SH-SY5Y (cell line): ENCODE data around the gene TMIE.

ENCODE experiments used
- GATA2 ChIP-seq: IDR thresholded peaks from 2 replicates; pipeline ENCODE4 v1.6.1; 2011; ENCODE audit warnings: mild to moderate bottlenecking, low read depth, low read length
- GATA3 ChIP-seq: IDR thresholded peaks from 2 replicates; pipeline ENCODE4 v1.6.1; 2011; ENCODE audit warnings: low read depth, mild to moderate bottlenecking, low read length, moderate library complexity

TMIE gene

DNA sequence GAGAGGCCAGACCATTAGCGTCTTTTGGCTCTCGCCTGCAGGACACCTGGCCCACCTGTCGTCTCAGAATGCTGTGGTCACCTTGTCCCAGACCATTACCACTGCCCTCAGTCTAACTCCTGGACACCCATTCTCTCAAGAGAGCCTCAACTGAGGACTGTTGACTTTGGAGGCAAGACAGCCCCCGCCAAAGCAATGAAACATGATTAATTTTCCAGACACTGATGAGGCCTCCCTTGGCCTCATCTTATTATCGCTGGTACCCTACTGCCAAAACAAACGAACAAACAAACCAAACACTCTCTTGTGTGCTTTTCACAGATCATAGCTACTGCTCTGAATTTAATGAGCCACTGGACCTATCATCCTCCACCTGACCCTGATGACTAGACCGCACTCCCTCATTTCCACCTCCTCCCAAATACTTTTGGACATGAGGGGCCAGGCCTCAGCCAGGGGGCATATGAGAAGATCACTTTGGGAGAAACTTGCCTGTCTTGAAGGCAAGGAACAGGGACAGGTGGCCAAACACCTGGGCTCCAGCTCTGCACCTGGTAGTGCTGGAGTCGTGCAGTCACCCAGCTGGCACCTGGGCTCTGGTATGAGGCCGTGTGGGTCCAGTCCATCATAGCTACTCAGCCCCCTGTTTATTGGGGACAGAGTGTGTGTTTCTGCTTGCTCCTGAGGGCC is 35.3 kb upstream of the TMIE start:
- TF ChIP-seq GATA2 (no peak), GATA3 (no peak)

DNA sequence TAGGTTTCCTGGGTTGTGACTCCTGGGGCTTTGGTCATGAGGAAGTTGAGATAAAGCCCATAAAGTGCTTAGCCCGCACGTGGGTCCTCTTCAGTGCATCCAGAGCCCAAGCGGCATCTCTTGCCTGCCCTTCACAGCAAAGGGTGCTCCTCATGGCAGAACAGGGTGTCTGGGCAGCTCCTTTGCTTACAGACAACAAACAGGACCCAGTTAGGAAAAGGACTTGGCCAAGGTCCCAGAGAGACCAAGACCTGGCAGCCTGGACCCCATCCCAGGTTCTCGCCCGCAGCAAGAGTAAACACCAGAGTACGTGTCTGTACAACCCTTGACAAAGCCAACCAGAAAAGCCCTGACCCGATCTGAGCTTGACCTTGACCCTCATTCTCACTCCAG is 34.7 kb upstream of the TMIE start:
- TF ChIP-seq GATA2 (no peak), GATA3 (no peak)

DNA sequence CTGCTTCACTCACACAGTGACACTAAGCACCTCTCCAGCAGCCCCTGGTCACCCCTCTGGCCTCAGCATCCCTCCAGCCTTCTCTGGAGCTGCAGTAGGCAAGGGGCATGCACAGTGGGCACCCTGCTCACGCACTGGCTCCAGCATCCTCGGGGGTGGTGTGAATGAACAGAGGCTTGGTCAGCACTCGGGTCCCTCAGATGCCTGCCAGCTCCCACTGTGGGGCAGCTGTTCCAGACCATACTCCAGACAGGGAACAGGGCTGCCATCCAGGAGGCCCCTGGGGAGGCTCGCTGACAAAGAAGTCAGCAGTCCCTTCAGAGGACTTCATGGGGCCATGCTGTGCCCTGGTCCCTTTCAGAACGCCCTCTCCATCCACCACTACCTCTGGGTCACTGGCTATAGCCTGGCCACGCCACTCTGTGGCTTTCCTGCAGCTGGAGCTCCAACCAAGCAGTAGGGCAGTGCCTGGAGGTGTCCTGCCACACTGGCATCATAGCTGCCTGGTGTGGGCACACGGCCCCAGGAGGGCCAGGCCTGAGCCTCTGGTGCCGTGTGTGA is 34.1 kb upstream of the TMIE start:
- no peak for TF ChIP-seq GATA2
- TF ChIP-seq GATA3, result no peak

DNA sequence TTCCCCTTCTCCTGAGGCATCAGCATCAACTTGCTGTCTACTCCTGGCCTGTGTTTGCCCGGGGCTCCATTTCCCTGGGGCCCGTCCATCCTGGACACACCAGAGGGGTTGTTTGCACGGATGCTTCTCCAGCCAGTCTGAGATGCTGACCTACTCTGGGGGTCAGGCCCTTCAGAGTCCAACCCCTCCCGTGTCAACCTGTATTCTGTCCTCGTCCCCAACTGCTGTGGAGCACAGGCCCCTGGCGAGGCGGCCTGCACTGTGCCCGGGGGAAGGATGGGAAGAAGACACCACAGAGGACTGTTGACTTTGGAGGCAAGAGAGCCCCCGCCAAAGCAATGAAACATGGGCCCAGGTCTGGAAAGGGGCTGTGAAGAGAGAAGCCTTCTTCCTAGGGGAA is 33.5 kb upstream of the TMIE start:
- TF ChIP-seq GATA3 (no peak), GATA2 (no peak)

DNA sequence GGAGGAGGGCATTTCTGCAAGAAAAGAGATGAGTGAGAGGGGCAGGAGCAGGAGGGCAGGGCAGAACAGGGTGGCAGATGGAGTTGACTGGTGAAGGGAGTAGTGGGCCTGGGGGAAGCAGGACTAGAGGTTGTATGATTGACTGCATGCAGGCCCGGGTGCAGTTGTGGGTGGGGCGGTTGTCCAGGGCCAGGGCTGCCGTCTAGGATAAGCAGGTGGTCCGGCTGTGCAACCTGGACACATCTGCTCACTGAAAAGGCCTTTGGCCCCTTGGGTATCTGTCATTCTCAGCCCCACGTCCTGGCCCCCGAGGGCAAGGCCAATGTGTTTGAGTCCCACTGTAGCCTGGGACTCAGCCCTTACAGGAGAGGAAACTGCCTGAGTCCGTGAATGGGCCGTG is 33.1 kb upstream of the TMIE start:
- TF ChIP-seq GATA3 (no peak), GATA2 (no peak)

DNA sequence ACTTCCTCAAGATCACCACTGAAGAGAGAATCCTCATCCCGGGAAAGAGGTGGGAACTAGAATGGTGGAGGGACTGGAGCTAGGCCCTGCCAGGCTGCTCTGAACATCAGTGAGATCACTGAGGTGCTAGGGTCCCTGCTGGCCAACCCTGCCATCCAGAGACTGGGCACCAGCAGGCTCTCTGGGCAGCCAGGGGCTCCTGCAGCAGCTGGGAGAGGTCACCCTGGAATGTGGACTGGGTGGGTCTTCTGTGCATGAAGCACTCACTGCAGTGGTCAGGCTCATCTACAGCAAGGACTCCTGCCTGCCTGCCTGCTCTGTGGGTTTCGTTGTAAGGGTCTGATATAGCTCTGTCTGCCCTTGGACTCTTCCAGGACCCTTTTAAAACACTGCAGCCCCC is 32.6 kb upstream of the TMIE start:
- no peak for TF ChIP-seq GATA2
- no peak for TF ChIP-seq GATA3

DNA sequence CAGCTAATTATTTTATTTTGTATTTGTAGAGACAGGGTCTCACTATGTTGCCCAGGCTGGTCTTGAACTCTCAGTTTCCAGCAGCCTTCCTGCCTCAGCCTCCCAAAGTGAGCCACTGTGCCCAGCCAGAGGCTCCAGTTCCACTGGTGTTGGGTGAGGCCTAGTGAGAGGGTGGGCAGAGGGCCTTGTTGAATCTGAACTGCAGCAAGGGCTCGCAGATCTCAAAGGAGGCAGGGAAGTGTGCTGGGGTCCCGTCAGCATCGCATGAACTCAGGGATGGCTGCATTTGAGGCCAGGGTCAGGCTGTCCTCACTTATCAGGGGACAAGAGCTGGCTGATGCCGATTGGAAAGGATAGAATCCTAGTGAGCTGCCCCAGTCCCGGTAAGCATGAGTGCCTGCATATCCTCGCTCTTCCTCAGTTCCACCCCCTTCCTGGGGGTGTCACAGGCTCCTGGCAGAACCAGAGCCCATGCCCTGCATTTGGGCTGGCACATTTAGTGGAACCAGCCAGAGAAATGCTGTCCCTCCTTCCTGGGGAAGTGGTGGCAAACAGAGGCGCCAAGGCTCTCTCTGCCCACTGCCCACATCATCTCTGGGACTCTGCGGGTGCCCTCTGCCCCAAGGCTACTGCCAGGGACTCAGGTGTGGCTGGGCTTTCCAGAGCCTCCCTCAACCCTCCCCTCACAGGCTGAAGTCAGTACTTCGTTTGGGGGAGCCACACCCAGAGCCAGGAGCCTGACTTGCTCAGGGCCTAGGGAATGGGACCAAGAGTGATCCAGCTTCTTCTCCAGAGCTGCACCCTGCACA is 31.8 kb upstream of the TMIE start:
- no peak for TF ChIP-seq GATA2
- TF ChIP-seq GATA3, result no peak

DNA sequence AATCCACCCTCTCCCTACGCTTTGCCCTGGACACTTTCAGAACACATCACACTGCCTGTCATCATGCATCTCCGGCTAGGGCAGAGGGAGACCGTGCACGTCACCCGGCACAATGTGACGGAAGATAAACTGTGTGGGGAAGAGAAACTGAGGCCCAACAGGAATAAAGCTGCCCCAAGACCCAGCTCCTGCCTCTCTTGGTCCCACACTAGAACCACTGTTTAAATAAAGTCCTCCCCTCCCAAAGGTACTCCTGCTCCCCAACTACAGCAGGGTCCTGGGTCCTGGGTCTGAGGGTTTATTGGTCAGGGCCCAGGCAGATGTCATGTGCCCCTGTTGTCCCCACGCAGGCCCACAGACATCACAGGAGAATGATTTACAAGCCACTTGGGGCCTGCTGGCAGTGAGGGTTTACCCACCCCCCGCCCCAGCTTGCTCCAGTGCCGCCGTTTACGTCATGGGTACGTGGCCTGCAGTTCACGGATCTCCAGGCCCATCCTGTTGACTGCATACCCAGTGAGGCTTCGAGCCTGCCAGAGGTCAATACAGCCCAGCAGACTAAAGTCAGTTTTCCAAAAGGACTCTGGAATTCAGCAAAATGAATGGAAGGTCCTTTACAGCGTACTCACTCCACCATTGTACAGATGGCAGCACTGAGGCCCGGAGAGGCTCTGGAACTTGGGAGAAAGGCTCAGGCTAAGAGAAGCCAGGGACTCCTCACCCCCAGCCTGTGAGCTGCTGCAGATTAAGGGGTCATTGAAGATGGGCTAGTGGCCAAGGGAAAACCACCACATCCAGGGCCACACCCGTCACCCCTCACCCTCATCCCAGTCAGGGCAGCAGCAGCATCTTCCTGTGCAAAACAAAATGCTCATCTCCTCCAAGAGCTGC is 30.9 kb upstream of the TMIE start:
- no peak for TF ChIP-seq GATA2
- no peak for TF ChIP-seq GATA3

DNA sequence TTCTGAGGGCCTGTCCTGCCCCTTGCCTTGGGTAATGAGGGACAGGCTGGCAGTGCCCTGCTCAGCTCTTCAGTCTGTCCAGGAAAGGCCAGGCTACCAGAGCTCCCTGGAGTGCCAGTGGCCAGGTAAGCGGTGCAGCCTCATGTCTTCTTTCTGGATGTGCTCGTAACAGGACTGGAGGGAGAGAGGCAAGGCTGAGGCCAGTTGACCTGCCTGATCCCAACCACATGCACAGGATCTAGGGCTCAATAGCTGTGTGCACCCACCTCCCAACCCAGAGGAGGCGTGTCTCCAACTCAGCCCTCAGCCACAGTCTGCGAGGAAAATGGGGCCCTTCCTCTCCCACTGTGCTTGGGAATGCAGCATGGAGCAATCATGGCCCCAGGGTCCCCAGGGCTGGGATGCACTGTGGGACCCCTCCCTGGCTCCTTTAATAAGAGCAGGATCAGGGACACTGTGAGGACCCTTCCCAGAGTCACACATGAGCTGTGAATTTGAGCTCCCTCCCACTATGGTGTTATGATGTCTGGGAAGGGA is 30.2 kb upstream of the TMIE start:
- TF ChIP-seq GATA3, result no peak
- TF ChIP-seq GATA2, result no peak

DNA sequence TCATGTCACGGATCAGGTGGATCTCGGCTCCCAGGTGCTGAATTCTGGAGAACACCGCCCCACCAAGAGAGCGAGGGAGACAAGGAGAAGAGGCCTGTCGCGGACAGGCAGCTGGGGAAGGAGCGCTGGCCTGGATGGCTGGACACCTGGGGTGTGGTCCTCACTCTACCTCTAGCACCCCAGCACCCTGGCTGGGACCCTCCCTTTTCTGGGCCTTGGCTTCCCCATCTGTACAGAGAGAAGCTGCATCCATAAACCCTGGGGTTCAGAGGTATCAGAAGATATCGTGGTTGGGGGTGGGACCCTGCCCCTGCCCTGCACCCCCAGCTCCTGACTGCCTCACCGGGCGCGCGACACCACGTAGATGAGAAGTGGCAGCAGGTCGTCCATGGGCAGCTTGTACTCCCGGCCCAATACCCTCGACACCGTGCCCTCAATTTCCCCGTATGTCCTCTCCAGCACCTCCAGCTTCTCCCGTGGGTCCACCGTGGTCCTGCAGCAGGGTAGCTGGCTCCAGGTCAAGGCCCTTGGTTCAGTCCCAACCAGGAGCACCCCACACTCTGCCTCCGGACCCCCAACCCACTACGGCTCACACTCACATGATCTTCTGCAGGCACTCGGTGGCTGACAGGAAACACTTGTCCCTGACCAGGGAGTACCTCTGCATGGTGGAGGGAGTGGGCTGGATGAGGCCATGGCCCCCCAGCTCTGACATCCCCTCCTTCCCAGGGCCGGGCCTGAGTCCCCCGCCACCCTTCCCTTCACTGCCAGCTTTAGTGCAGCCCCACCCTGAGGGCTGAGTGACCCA is 29.4 kb upstream of the TMIE start:
- TF ChIP-seq GATA3 (no peak), GATA2 (no peak)

DNA sequence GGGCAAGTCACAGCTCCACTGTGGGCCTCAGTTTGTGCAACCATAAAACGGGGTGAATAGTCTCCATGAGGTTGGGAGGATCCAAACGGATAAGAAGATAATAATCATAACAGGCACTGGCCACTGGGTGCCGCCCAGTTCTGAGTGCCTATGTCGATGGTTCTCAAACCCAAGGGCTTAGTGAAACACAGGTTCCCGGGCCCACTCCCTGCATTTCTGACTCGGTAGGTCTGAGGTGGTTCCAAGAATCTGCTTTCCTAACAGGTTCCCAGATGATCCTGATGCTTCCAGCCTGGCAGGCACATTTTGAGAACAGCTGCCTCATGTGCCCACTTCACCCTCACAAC is 28.9 kb upstream of the TMIE start:
- TF ChIP-seq GATA2, result no peak

DNA sequence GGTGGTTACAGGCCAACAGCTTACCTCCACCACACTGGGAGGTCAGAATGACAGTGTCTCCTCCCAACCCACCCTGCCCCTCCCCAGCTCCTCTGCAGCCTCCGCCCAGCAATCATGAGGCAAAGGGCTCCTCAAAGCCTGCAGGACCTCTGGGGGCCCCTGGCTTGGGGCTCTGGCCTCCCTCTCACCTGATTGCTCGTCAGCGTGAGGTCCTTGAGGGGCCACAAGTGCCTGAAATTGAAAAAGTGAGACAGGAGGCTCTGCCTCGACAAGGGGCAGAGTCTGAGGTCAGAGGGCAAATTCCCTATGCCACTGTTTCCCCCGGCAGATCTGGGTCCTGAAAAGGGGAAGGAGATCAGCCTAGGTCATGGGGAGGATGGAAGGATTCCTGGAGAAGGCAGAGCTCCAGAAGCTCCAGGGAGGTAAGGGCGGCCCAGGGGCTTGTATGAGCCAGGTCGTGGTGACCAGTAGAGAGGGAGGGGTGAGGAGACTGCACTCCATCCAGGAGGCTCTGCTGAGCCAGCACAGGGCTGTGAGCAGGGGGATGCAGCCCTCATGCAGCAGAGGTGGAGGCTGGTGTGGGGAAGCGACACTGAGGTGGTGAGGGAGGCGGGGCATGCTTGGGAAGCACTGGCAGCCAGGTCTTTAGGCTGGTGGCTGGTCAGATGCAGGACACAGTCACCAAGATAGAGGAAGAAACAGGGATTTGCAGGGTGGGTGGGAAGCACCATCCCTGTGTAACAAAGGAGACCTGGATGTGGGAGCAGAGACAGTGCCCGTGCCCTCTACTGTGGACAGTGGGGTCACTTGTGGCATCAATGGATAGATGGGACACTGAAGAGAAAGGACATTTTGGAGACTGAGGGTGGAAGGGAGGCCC is 27.8 kb upstream of the TMIE start:
- TF ChIP-seq GATA3, result no peak
- TF ChIP-seq GATA2, result no peak
